Measurements from ENCODE around the gene CETP. TPM values are rescaled to one million over a fixed set of nuclear protein-coding genes. Genes with fewer than 3 reads are reported as not detected.
A peak's percentile ranks its signal among the peaks of the same experiment; 100 is the strongest.

Gene CETP
- total and polyA plus RNA-seq, 2 donors, result 1.8 to 2.0 TPM

DNA sequence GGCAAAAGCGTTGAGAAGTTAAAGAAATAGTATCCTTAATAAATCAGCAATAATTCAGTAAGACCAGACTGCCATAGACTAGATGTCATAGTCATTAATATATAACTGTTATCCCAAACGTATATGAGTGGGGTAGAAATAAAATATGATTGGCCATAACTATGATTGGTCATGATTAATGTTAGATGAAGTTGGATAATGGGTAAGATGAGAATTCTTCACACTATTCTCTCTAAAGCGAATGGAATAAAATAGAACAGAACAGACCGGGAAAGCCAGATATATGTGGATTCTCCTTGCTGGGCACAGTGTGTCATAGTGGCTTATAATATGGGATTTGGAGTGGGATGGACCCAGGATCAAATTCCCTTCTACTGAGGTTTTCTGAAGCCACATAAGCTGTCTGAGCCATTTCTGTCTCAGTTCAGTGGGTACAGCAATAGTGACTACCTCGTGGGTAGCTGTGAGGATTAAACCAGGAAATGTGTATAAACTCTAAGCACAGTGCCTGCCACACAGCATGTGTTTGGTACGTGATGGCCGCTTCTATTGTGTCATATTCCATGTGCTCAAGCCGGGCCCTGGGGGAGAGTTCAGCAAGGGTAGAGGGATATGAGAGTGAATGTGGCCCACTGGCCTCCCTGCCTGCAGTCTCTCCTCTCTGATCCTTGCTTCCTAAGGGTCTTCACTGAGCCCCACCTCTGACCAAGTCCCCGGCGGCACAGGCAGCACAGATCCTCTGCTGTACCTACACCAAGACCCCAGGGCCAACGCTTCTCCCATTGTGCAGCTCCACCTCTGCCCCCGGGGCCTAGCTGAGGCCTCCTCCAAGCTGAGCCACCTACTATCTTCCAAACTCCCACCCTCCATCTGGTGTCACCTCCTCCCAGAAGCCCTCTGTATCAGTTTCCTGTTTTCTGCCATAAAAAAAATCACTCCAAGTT, 3.7 kb downstream of the CETP start:
- H3K4me1 ChIP-seq (ENCODE audit: control insufficient read depth in 2 of 2, insufficient read depth in 2 of 2, low read length in 2 of 2), result peaks cover 0 to 25% of the 10 kb centered on the region in 2 donors
- H3K36me3 ChIP-seq (ENCODE audit: control insufficient read depth in 2 of 2, insufficient read depth in 2 of 2, low read length in 1 of 2), result no peaks in the 10 kb centered on the region
- peak overlapping the region in 1 of 2 donors; percentile 43 for H3K27ac ChIP-seq (ENCODE audit: low read depth in 1 of 2, low read length in 1 of 2)
- no peak overlapping the region for H3K4me3 ChIP-seq (ENCODE audit: low read length in 2 of 2)
- DNase-seq (ENCODE audit: low read depth in 6 of 9, low spot score in 9 of 9), result no peak
- H3K27me3 ChIP-seq (ENCODE audit: control insufficient read depth in 2 of 2, insufficient read depth in 1 of 2, low read length in 1 of 2), result no peaks in the 10 kb centered on the region
- whole genome bisulfite sequencing, result 94% methylated on average over 12 of the region's 12 CpGs
- H3K9me3 ChIP-seq (ENCODE audit: control insufficient read depth in 2 of 2, insufficient read depth in 1 of 2, low read length in 1 of 2), result peaks cover 0 to 5% of the 10 kb centered on the region in 2 donors

DNA sequence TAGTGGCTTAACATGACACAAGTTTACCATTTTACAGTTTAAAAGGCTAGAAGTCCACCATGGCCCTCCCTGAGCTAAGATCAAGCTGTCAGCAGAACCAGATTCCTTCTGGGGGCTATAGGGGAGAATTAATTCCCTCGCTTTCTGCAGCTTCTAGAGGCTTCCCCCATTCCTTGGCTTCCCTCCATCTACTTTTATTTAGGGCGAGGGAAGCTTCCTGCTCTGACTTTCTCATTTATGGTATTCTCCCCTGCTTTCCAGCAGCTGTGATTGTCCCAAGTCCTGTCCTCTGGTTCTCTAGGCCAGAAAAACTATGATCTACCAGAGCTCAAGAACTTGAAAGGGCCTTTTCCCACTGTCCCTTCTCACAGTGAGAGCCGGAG, 4.3 kb downstream of the CETP start:
- Histone ChIP-seq H3K27me3 (ENCODE audit: control insufficient read depth in 2 of 2, insufficient read depth in 1 of 2, low read length in 1 of 2) (no peaks in the 10 kb centered on the region), H3K27ac (ENCODE audit: low read depth in 1 of 2, low read length in 1 of 2) (peak overlapping the region in 1 of 2 donors; percentile 24), H3K36me3 (ENCODE audit: control insufficient read depth in 2 of 2, insufficient read depth in 2 of 2, low read length in 1 of 2) (no peaks in the 10 kb centered on the region), H3K4me1 (ENCODE audit: control insufficient read depth in 2 of 2, insufficient read depth in 2 of 2, low read length in 2 of 2) (peaks cover 0 to 21% of the 10 kb centered on the region in 2 donors), H3K9me3 (ENCODE audit: control insufficient read depth in 2 of 2, insufficient read depth in 1 of 2, low read length in 1 of 2) (peaks cover 0 to 5% of the 10 kb centered on the region in 2 donors), H3K4me3 (ENCODE audit: low read length in 2 of 2) (no peak overlapping the region)
- 94% methylated on average over 3 of the region's 3 CpGs for WGBS
- no peak for DNase-seq (ENCODE audit: low read depth in 6 of 9, low spot score in 9 of 9)

DNA sequence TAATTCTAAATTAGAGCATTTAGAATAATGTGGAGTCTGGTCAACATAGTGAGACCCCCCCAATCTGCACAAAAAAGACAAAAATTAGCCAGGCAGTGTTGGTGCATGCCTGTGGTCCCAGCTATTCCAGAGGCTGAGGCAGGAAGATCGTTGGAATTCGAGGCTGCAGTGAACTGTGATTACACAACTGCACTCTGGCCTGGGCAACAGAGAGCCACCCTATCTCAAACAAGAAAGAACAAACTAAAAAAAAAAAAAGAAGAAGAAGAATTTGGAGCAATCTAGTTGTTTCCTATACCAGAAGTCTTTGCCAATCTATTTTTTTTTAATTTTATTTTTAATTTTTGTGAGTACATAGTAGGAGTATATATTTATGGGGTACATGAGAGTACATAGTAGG, 6.0 kb downstream of the CETP start:
- Histone ChIP-seq H3K36me3 (ENCODE audit: control insufficient read depth in 2 of 2, insufficient read depth in 2 of 2, low read length in 1 of 2) (no peaks in the 10 kb centered on the region), H3K4me1 (ENCODE audit: control insufficient read depth in 2 of 2, insufficient read depth in 2 of 2, low read length in 2 of 2) (peaks cover 0 to 15% of the 10 kb centered on the region in 2 donors), H3K9me3 (ENCODE audit: control insufficient read depth in 2 of 2, insufficient read depth in 1 of 2, low read length in 1 of 2) (peaks cover 0 to 5% of the 10 kb centered on the region in 2 donors), H3K4me3 (ENCODE audit: low read length in 2 of 2) (no peak overlapping the region), H3K27me3 (ENCODE audit: control insufficient read depth in 2 of 2, insufficient read depth in 1 of 2, low read length in 1 of 2) (no peaks in the 10 kb centered on the region), H3K27ac (ENCODE audit: low read depth in 1 of 2, low read length in 1 of 2) (no peak overlapping the region)
- 92% methylated on average over 2 of the region's 2 CpGs for WGBS
- no peak for DNase-seq (ENCODE audit: low read depth in 6 of 9, low spot score in 9 of 9)

DNA sequence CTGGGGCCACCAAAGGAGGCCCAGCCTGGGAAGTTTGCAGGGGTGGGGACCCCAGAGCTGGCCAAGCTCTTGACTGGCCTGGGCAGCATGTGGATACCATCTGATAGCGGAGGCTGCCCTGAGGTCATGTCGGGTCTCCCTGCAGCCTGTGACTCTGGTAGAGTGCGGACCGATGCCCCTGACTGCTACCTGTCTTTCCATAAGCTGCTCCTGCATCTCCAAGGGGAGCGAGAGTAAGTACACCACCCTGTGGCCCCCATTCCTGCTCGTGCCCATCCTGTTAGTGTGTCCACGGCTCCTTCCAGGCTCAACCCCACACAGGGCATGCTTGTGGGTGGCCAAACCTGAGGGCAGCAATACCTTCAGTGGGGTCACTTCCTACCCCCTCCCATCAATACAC, 8.0 kb downstream of the CETP start:
- Histone ChIP-seq H3K4me1 (ENCODE audit: control insufficient read depth in 2 of 2, insufficient read depth in 2 of 2, low read length in 2 of 2) (peaks cover 0 to 15% of the 10 kb centered on the region in 2 donors), H3K27me3 (ENCODE audit: control insufficient read depth in 2 of 2, insufficient read depth in 1 of 2, low read length in 1 of 2) (no peaks in the 10 kb centered on the region), H3K9me3 (ENCODE audit: control insufficient read depth in 2 of 2, insufficient read depth in 1 of 2, low read length in 1 of 2) (no peaks in the 10 kb centered on the region), H3K36me3 (ENCODE audit: control insufficient read depth in 2 of 2, insufficient read depth in 2 of 2, low read length in 1 of 2) (no peaks in the 10 kb centered on the region), H3K4me3 (ENCODE audit: low read length in 2 of 2) (no peak overlapping the region), H3K27ac (ENCODE audit: low read depth in 1 of 2, low read length in 1 of 2) (no peak overlapping the region)
- 94% methylated on average over 7 of the region's 7 CpGs for WGBS
- DNase-seq (ENCODE audit: low read depth in 6 of 9, low spot score in 9 of 9), result no peak

DNA sequence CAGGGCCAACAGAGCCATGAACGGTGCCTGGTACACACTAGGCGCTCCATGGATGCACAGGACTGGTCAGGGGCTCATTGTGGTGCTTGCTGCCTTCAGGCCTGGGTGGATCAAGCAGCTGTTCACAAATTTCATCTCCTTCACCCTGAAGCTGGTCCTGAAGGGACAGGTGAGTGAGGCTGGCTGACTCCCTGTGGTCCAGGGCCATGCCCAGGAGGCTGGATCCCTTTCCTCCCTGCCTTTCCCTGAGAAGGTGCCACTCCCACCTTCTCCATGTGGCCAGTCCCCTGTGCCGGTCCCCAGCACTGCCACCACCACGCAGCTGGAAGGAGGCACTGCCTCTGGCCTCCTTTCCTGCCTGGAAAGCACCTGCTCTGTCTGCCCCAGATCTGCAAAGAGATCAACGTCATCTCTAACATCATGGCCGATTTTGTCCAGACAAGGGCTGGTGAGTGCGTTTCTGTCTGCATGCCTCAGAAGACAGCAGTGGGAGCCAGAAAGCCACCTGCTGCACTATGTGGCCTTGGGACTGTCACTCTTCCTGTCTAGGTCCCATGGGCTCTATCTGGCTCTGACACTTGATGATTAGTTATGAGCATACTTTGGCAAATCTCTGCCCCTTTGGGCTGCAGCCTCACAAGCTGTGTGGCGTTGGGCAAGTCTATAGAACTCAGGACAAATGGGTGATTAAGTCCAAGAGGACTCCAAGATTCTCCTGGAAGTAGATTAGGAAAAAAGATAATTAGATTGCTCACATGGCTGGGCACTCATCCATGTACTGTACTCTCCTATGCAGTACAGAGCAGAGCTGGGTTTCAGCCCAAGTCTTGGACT, 9.4 kb downstream of the CETP start:
- DNase-seq (ENCODE audit: low read depth in 6 of 9, low spot score in 9 of 9), result no peak
- Histone ChIP-seq H3K4me1 (ENCODE audit: control insufficient read depth in 2 of 2, insufficient read depth in 2 of 2, low read length in 2 of 2) (peaks cover 0 to 16% of the 10 kb centered on the region in 2 donors), H3K4me3 (ENCODE audit: low read length in 2 of 2) (no peak overlapping the region), H3K27ac (ENCODE audit: low read depth in 1 of 2, low read length in 1 of 2) (no peak overlapping the region), H3K9me3 (ENCODE audit: control insufficient read depth in 2 of 2, insufficient read depth in 1 of 2, low read length in 1 of 2) (no peaks in the 10 kb centered on the region), H3K36me3 (ENCODE audit: control insufficient read depth in 2 of 2, insufficient read depth in 2 of 2, low read length in 1 of 2) (no peaks in the 10 kb centered on the region), H3K27me3 (ENCODE audit: control insufficient read depth in 2 of 2, insufficient read depth in 1 of 2, low read length in 1 of 2) (no peaks in the 10 kb centered on the region)
- 93% methylated on average over 8 of the region's 8 CpGs for WGBS

DNA sequence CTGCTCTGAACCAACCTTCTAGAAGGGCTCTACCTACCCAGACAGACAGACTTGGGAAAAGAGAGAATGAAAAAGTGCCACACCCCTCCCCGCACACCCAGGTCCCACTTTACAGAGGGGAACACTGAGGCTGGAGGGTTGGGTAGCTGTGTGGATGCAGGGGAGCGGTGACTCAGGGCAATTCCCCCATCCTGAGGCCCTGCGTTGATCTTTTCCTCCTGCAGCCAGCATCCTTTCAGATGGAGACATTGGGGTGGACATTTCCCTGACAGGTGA, 10.0 kb downstream of the CETP start:
- no peak overlapping the region for H3K4me3 ChIP-seq (ENCODE audit: low read length in 2 of 2)
- no peaks in the 10 kb centered on the region for H3K36me3 ChIP-seq (ENCODE audit: control insufficient read depth in 2 of 2, insufficient read depth in 2 of 2, low read length in 1 of 2)
- no peaks in the 10 kb centered on the region for H3K9me3 ChIP-seq (ENCODE audit: control insufficient read depth in 2 of 2, insufficient read depth in 1 of 2, low read length in 1 of 2)
- 93% methylated on average over 3 of the region's 3 CpGs for WGBS
- no peak overlapping the region for H3K27ac ChIP-seq (ENCODE audit: low read depth in 1 of 2, low read length in 1 of 2)
- H3K4me1 ChIP-seq (ENCODE audit: control insufficient read depth in 2 of 2, insufficient read depth in 2 of 2, low read length in 2 of 2), result peaks cover 0 to 14% of the 10 kb centered on the region in 2 donors
- no peaks in the 10 kb centered on the region for H3K27me3 ChIP-seq (ENCODE audit: control insufficient read depth in 2 of 2, insufficient read depth in 1 of 2, low read length in 1 of 2)
- DNase-seq (ENCODE audit: low read depth in 6 of 9, low spot score in 9 of 9), result no peak

DNA sequence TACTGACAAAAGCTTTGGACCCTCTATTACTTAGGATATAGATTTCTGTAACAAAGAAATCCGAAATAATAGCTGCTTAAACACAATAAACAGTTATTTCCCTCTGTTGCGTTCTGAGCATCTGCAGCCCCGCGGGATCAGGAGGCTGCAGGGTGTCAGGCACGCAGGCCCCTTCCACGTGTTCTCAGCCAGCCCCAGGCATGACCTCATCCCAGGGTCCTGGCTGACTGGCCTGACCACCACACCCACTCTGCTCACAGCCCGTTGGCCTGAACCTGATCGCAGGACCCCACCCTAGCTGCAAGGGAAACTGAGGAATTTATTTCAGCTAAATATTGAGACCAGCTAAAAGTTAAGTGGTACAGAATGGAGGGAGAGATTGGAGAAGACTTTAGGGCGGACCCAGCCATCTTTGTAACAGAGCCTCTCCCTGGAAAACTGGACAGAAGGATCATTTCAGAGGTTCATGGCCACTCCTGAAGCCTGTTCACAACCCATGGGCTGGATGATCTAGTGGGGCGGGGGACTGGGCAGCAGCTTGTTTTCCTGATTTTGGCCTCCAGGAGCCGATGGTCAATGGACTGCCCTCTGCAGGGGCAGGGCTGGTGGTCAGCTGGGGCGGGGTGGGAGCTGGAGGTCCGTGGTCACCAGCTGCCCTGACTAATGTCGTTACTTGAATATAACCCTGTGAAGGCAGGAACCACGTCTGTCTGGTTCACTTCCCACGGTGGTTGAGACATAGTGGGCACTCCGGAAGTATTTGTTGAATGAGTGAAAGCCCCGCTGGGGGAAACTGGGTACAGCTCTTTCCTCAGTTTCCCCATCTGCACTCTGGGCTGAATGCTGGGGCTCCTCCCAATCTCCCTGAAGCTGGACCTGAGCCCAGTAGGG, 10.9 kb downstream of the CETP start:
- no peak for DNase-seq (ENCODE audit: low read depth in 6 of 9, low spot score in 9 of 9)
- H3K4me1 ChIP-seq (ENCODE audit: control insufficient read depth in 2 of 2, insufficient read depth in 2 of 2, low read length in 2 of 2), result peaks cover 0 to 14% of the 10 kb centered on the region in 2 donors
- WGBS, result 86% methylated on average over 18 of the region's 18 CpGs
- H3K36me3 ChIP-seq (ENCODE audit: control insufficient read depth in 2 of 2, insufficient read depth in 2 of 2, low read length in 1 of 2), result no peaks in the 10 kb centered on the region
- no peaks in the 10 kb centered on the region for H3K27me3 ChIP-seq (ENCODE audit: control insufficient read depth in 2 of 2, insufficient read depth in 1 of 2, low read length in 1 of 2)
- H3K9me3 ChIP-seq (ENCODE audit: control insufficient read depth in 2 of 2, insufficient read depth in 1 of 2, low read length in 1 of 2), result no peaks in the 10 kb centered on the region
- no peak overlapping the region for H3K27ac ChIP-seq (ENCODE audit: low read depth in 1 of 2, low read length in 1 of 2)
- no peak overlapping the region for H3K4me3 ChIP-seq (ENCODE audit: low read length in 2 of 2)

DNA sequence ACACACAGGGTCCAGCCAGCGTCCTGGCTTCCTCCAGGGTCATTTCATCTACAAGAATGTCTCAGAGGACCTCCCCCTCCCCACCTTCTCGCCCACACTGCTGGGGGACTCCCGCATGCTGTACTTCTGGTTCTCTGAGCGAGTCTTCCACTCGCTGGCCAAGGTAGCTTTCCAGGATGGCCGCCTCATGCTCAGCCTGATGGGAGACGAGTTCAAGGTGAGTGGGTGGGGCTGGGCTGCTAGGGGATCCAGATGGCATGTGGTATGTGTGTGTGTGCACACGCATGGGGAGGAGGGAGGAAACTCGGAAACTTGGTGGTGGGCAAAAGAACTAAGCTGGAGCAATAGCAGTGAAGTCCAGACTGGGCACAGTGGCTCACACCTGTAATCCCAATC, 11.5 kb downstream of the CETP start:
- Histone ChIP-seq H3K9me3 (ENCODE audit: control insufficient read depth in 2 of 2, insufficient read depth in 1 of 2, low read length in 1 of 2) (no peaks in the 10 kb centered on the region), H3K36me3 (ENCODE audit: control insufficient read depth in 2 of 2, insufficient read depth in 2 of 2, low read length in 1 of 2) (no peaks in the 10 kb centered on the region), H3K27ac (ENCODE audit: low read depth in 1 of 2, low read length in 1 of 2) (no peak overlapping the region), H3K27me3 (ENCODE audit: control insufficient read depth in 2 of 2, insufficient read depth in 1 of 2, low read length in 1 of 2) (no peaks in the 10 kb centered on the region), H3K4me3 (ENCODE audit: low read length in 2 of 2) (no peak overlapping the region), H3K4me1 (ENCODE audit: control insufficient read depth in 2 of 2, insufficient read depth in 2 of 2, low read length in 2 of 2) (peaks cover 0 to 14% of the 10 kb centered on the region in 2 donors)
- no peak for DNase-seq (ENCODE audit: low read depth in 6 of 9, low spot score in 9 of 9)
- WGBS, result 92% methylated on average over 9 of the region's 9 CpGs

All from thymus (tissue), 11 donors.